SK-N-SH (cell line): ENCODE results near the gene RNF146. TPM values are rescaled to one million over a fixed set of nuclear protein-coding genes. Genes with fewer than 3 reads are reported as not detected.

Experiments used
- CTCF ChIA-PET: fragments of 300-600, 350-600 bp; formaldehyde crosslinking; extraction: SDS; loops from one replicate; lab custom pipeline; 2021; lab: Yijun Ruan, JAX
- POLR2A ChIA-PET: fragments of 350-600 bp; sonication (Branson Sonifier 250); formaldehyde crosslinking; extraction: SDS; loops from one replicate; lab custom pipeline; 2020; ENCODE audit warnings: antibody characterized with exemption, inconsistent platforms; lab: Yijun Ruan, JAX
- DNase-seq: peaks from one replicate; pipeline ENCODE4 v3.0.0; 2012
- H2AFZ ChIP-seq: fragments of 200-600 bp; sonication (generic); 2 replicates; pipeline ENCODE4 v1.8.1; 2016; ENCODE audit warnings: antibody characterized with exemption, mild to moderate bottlenecking, low read depth
- H3F3A ChIP-seq: fragments of 200-600 bp; sonication (generic); replicated peaks from 2 replicates; pipeline ENCODE3; 2016; ENCODE audit warnings: antibody characterized with exemption, mild to moderate bottlenecking; ENCODE audit not compliant: insufficient read depth
- H3K27ac ChIP-seq, 2 experiments: fragments of 200-500 bp in 1 of 2; fragments of 200-600 bp in 1 of 2; sonication (Bioruptor generic) in 1 of 2; sonication (generic), shearing (Covaris generic) in 1 of 2; 2 replicates each; pipeline versions ENCODE4 v1.5.1 to v1.6.1; 2014 to 2016; ENCODE audit warnings: low read depth in 2 of 2, inconsistent platforms in 1 of 2, low read length in 1 of 2, mild to moderate bottlenecking in 1 of 2, mixed read lengths in 1 of 2
- H3K27me3 ChIP-seq: fragments of 200-600 bp; sonication (generic), shearing (Covaris generic); 2 replicates; pipeline ENCODE4 v1.6.1; 2016; ENCODE audit warnings: mixed run types; ENCODE audit not compliant: insufficient read depth
- H3K36me3 ChIP-seq, 2 experiments: fragments of 200-500 bp in 1 of 2; fragments of 200-600 bp in 1 of 2; sonication (Bioruptor generic) in 1 of 2; sonication (generic) in 1 of 2; replicated peaks in 1 of 2; 2 replicates each; pipeline versions ENCODE3 to v1.5.1; 2014 to 2016; ENCODE audit warnings: low read length in 1 of 2, mild to moderate bottlenecking in 1 of 2; ENCODE audit not compliant: insufficient read depth in 2 of 2, control insufficient read depth in 1 of 2
- H3K4me1 ChIP-seq, 2 experiments: fragments of 200-500 bp in 1 of 2; fragments of 200-600 bp in 1 of 2; sonication (Bioruptor generic) in 1 of 2; sonication (generic), shearing (Covaris generic) in 1 of 2; 2 replicates each; pipeline versions ENCODE4 v1.5.1 to v1.6.1; 2014 to 2016; ENCODE audit warnings: low read depth in 1 of 2, low read length in 1 of 2, mixed run types in 1 of 2; ENCODE audit not compliant: insufficient read depth in 2 of 2, control insufficient read depth in 1 of 2
- H3K4me2 ChIP-seq: fragments of 200-600 bp; sonication (generic), shearing (Covaris generic); 2 replicates; pipeline ENCODE4 v1.6.1; 2017; ENCODE audit warnings: mixed run types
- H3K4me3 ChIP-seq, 2 experiments: fragments of 200-500 bp in 1 of 2; fragments of 200-600 bp in 1 of 2; sonication (Bioruptor generic) in 1 of 2; sonication (generic), shearing (Covaris generic) in 1 of 2; 2 replicates each; pipeline versions ENCODE4 v1.5.1 to v1.8.1; 2014 to 2016; ENCODE audit warnings: low read depth in 2 of 2, inconsistent platforms in 1 of 2, low read length in 1 of 2, mild to moderate bottlenecking in 1 of 2, mixed read lengths in 1 of 2, moderate library complexity in 1 of 2
- H3K79me2 ChIP-seq: fragments of 200-600 bp; sonication (generic); 2 replicates; pipeline ENCODE4 v1.8.1; 2017; ENCODE audit warnings: mild to moderate bottlenecking; ENCODE audit not compliant: insufficient read depth
- H3K9ac ChIP-seq: fragments of 200-600 bp; sonication (generic); 2 replicates; pipeline ENCODE4 v1.6.1; 2017; ENCODE audit warnings: mixed run types
- H3K9me2 ChIP-seq: fragments of 200-600 bp; sonication (generic); 2 replicates; pipeline ENCODE4 v1.6.1; 2017; ENCODE audit warnings: mixed run types
- H3K9me3 ChIP-seq: fragments of 200-600 bp; sonication (generic); 2 replicates; pipeline ENCODE4 v1.6.1; 2017; ENCODE audit warnings: mixed run types, mild to moderate bottlenecking, moderate library complexity
- H4K20me1 ChIP-seq: fragments of 200-600 bp; sonication (generic); 2 replicates; pipeline ENCODE4 v1.6.1; 2017; ENCODE audit warnings: mild to moderate bottlenecking, mixed run types; ENCODE audit not compliant: insufficient read depth
- CHD2 ChIP-seq: fragments of 150-350 bp; IDR thresholded peaks from 2 replicates; pipeline ENCODE4 v1.6.1; 2018; ENCODE audit warnings: low read length; ENCODE audit not compliant: partially characterized antibody
- EP300 ChIP-seq, 2 experiments: IDR thresholded peaks; 2 replicates each; pipeline versions ENCODE4 v1.4.0 to v1.6.1; 2012; ENCODE audit warnings: borderline replicate concordance in 1 of 2, low read depth in 1 of 2, low read length in 1 of 2
- FOXJ3 ChIP-seq: sonication (generic); formaldehyde crosslinking; IDR thresholded peaks from 2 replicates; pipeline ENCODE4 v1.5.1; 2020; ENCODE audit warnings: mild to moderate bottlenecking, missing genetic modification reagents
- FOXM1 ChIP-seq: IDR thresholded peaks from 2 replicates; pipeline ENCODE4 v1.4.0; 2012; ENCODE audit warnings: low read depth, mild to moderate bottlenecking
- GABPA ChIP-seq: IDR thresholded peaks from 2 replicates; pipeline ENCODE4 v1.4.0; 2012; ENCODE audit warnings: low read depth, mild to moderate bottlenecking
- GATA2 ChIP-seq: sonication (generic); formaldehyde crosslinking; IDR thresholded peaks from 2 replicates; pipeline ENCODE4 v1.5.0; 2020; ENCODE audit warnings: mild to moderate bottlenecking, missing genetic modification reagents
- JUND ChIP-seq: IDR thresholded peaks from 2 replicates; pipeline ENCODE4 v1.4.0; 2012
- MEF2A ChIP-seq: IDR thresholded peaks from 2 replicates; pipeline ENCODE4 v1.4.0; 2012; ENCODE audit warnings: low read depth, borderline replicate concordance
- MXI1 ChIP-seq: IDR thresholded peaks from 2 replicates; pipeline ENCODE4 v1.6.1; 2012; ENCODE audit warnings: mild to moderate bottlenecking, low read depth, low read length, improper control_type of control experiment
- NFIC ChIP-seq: IDR thresholded peaks from 2 replicates; pipeline ENCODE4 v1.4.0; 2012; ENCODE audit warnings: borderline replicate concordance
- NRF1 ChIP-seq: IDR thresholded peaks from 2 replicates; pipeline ENCODE4 v1.6.1; 2012; ENCODE audit warnings: low read depth, mild to moderate bottlenecking, low read length
- PBX3 ChIP-seq: IDR thresholded peaks from 2 replicates; pipeline ENCODE4; 2012
- RFX5 ChIP-seq: IDR thresholded peaks from 2 replicates; pipeline ENCODE4 v1.6.1; 2012; ENCODE audit warnings: mild to moderate bottlenecking, improper control_type of control experiment, low read length
- RXRA ChIP-seq: IDR thresholded peaks from 2 replicates; pipeline ENCODE4 v1.4.0; 2012; ENCODE audit warnings: low read depth, mild to moderate bottlenecking, borderline replicate concordance
- SIN3A ChIP-seq: IDR thresholded peaks from 2 replicates; pipeline ENCODE4 v1.6.1; 2012; ENCODE audit warnings: low read depth, mild to moderate bottlenecking, low read length, moderate library complexity, borderline replicate concordance
- SMC3 ChIP-seq: IDR thresholded peaks from 2 replicates; pipeline ENCODE4 v1.6.1; 2012; ENCODE audit warnings: low read depth, low read length, improper control_type of control experiment
- TAF1 ChIP-seq: IDR thresholded peaks from 2 replicates; pipeline ENCODE4 v1.6.1; 2012; ENCODE audit warnings: low read depth, mild to moderate bottlenecking, low read length, moderate library complexity, borderline replicate concordance
- USF2 ChIP-seq: fragments of 150-350 bp; IDR thresholded peaks from 2 replicates; pipeline ENCODE4 v1.6.1; 2017; ENCODE audit warnings: antibody characterized with exemption, low read length, low read depth, borderline replicate concordance
- YY1 ChIP-seq: IDR thresholded peaks from 2 replicates; pipeline ENCODE4 v1.4.0; 2012; ENCODE audit warnings: low read depth, mild to moderate bottlenecking
- WGBS: methylation state at CpG from one replicate; pipeline ENCODE4 v1.1.6; 2017; ENCODE audit warnings: low lambda C conversion rate; 5-methylcytosine and 5-hydroxymethylcytosine counted together
- polyA plus RNA-seq, 3 experiments: library from polyadenylated mRNA; depleted of rRNA; stranded (reverse); fragments of >200 nt; gene quantifications; 2 replicates each; pipeline ENCODE4 v1.2.3, GENCODE V29; 2012
- TF ChIP-seq, protein P1 (sequence below): IDR thresholded peaks from 2 replicates; pipeline ENCODE4 v1.4.0; 2012; ENCODE audit warnings: low read depth

The RNF146 gene
- polyA plus RNA-seq, 1 of the 3 experiments (the other 2 are of a cell fraction), result 29.2 TPM

DNA sequence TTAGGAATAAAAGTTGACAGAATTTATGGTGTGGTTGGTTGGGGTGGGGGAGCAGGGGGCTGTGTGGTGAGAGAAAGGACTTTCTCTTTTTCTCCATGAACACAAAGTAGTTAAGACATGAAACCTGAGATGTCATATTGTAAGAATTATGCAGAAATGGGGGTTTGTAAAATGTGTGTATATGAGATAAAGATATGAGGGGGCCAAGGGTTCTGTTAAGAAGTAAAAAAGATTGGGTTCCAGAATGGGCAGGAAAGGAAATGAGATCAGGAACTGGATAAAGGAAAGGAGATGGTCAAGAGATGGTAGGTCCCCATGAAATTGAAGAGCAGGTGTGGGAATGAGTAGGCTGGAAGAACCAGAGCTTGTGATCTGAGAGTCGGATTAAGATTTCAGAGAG lies 9.7 kb downstream of the RNF146 start:
- Histone ChIP-seq H4K20me1 (peaks cover 76% of the 10 kb centered on the region), H3K79me2 (peaks cover 92% of the 10 kb centered on the region), H3K9ac (no peak overlapping the region), H3K27ac (no peak overlapping the region), H3K4me3 (no peak overlapping the region), H3K36me3 (peaks cover 17 to 19% of the 10 kb centered on the region in 2 experiments), H3K4me2 (no peak overlapping the region), H3K27me3 (no peaks in the 10 kb centered on the region), H3K9me3 (no peaks in the 10 kb centered on the region), H3K9me2 (no peaks in the 10 kb centered on the region), H3F3A (no peaks in the 10 kb centered on the region), H2AFZ (no peak overlapping the region), H3K4me1 (no peaks in the 10 kb centered on the region)
- no peak for DNase-seq
- 100% methylated on average over 1 of the region's 1 CpG for WGBS
- POLR2A ChIA-PET, result interaction anchor here (1.8 kb wide), 1 partner anchor 10 kb away, joined by 6 read pairs; the partner anchor contains the start of gene RNF146
- CTCF ChIA-PET, result no interaction called here
- TF ChIP-seq YY1, result no peak
- no peak for TF ChIP-seq GABPA
- TF ChIP-seq SIN3A, result no peak
- no peak for TF ChIP-seq FOXM1
- TF ChIP-seq, protein P1, sequence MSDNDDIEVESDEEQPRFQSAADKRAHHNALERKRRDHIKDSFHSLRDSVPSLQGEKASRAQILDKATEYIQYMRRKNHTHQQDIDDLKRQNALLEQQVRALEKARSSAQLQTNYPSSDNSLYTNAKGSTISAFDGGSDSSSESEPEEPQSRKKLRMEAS, result no peak
- TF ChIP-seq SMC3, result no peak
- no peak for TF ChIP-seq RXRA
- TF ChIP-seq JUND, result no peak
- no peak for TF ChIP-seq EP300 (IDR thresholded peaks at IDR 0.05; ENCODE audit: borderline replicate concordance in 1 of 2, low read depth in 1 of 2, low read length in 1 of 2)
- TF ChIP-seq USF2, result no peak

GRCh38 chr6:127277878-127278843 lies 11.5 kb downstream of the RNF146 start:
- Histone ChIP-seq H3K4me2 (no peak overlapping the region), H3K4me1 (no peaks in the 10 kb centered on the region), H3F3A (no peaks in the 10 kb centered on the region), H3K9ac (no peak overlapping the region), H3K4me3 (no peak overlapping the region), H3K9me2 (no peaks in the 10 kb centered on the region), H3K27ac (no peak overlapping the region), H3K79me2 (peaks cover 74% of the 10 kb centered on the region), H2AFZ (no peak overlapping the region), H3K27me3 (no peaks in the 10 kb centered on the region), H3K36me3 (peaks cover 26 to 35% of the 10 kb centered on the region in 2 experiments), H3K9me3 (no peaks in the 10 kb centered on the region), H4K20me1 (peaks cover 60% of the 10 kb centered on the region)
- no peak for DNase-seq
- no peak for TF ChIP-seq MXI1
- no peak for TF ChIP-seq RXRA
- TF ChIP-seq, protein P1, result no peak
- no peak for TF ChIP-seq EP300 (IDR thresholded peaks at IDR 0.05; ENCODE audit: borderline replicate concordance in 1 of 2, low read depth in 1 of 2, low read length in 1 of 2)
- TF ChIP-seq CHD2, result no peak
- TF ChIP-seq NRF1, result no peak
- TF ChIP-seq YY1, result no peak
- no peak for TF ChIP-seq TAF1
- TF ChIP-seq FOXM1, result no peak
- no peak for TF ChIP-seq GATA2 (CRISPR knock-in tag)
- no peak for TF ChIP-seq SIN3A
- no peak for TF ChIP-seq MEF2A
- TF ChIP-seq FOXJ3, result no peak
- no peak for TF ChIP-seq GABPA
- no peak for TF ChIP-seq NFIC
- TF ChIP-seq RFX5, result no peak
- no peak for TF ChIP-seq PBX3
- CTCF ChIA-PET, result interaction anchor here (0.9 to 1.5 kb wide), 2 partner anchors 12 to 25 kb away, joined by 3 to 6 read pairs; partner anchors contain the start of gene RNF146
- 94% methylated on average over 3 of the region's 3 CpGs for WGBS
- POLR2A ChIA-PET, result no interaction called here
